ENCODE measurements around the gene MACROD1. TPM values are rescaled to one million over a fixed set of nuclear protein-coding genes. Genes with fewer than 3 reads are reported as not detected.

The MACROD1 gene
- total and polyA plus RNA-seq, 2 of the 13 experiments (the other 11 are each of a cell fraction or from before 2014, with no cell fraction given): 23.1 to 34.5 TPM

- ATAC-seq (no peak), FAIRE-seq (no peak), DNase-seq (ENCODE audit: low spot score) (no peak)
- Histone ChIP-seq H4K20me1 (ENCODE audit: insufficient read depth, low read length) (no peaks in the 10 kb centered on the region), H3K4me1 (ENCODE audit: insufficient read depth, low read length) (no peaks in the 10 kb centered on the region), H3K9ac (ENCODE audit: insufficient read depth, low read depth, low read length) (no peak overlapping the region), H3K27me3 (ENCODE audit: control insufficient read depth in 1 of 2, insufficient read depth in 2 of 2, low read length in 2 of 2) (no peaks in the 10 kb centered on the region), H3K9me3 (ENCODE audit: low read length) (no peaks in the 10 kb centered on the region), H3K27ac (ENCODE audit: extremely low read length, insufficient read depth, low read length) (no peak overlapping the region), H3K36me3 (replicated peaks in 1 of 2; ENCODE audit: control insufficient read depth in 1 of 2, insufficient read depth in 2 of 2, low read length in 2 of 2) (no peaks in the 10 kb centered on the region), H2AFZ (ENCODE audit: low read length) (no peak overlapping the region), H3K4me2 (ENCODE audit: low read depth, low read length) (no peak overlapping the region), H3K79me2 (ENCODE audit: insufficient read depth, low read length) (no peaks in the 10 kb centered on the region), H3K4me3 (replicated peaks in 1 of 3; ENCODE audit: insufficient read depth in 1 of 3, low read depth in 2 of 3, low read length in 3 of 3) (no peak overlapping the region)
- intact Hi-C loops (cut with micrococcal nuclease; ENCODE audit: unreplicated experiment): no loop called here
- BruUV-seq (replicated peaks): no TSS peak
- CTCF ChIA-PET (ENCODE audit: low intra/inter-chr PET ratio, low total read pairs): no interaction called here
- WGBS (ENCODE audit: low lambda C conversion rate): 95% methylated on average over 10 of the region's 10 CpGs
- POLR2A ChIA-PET: interaction anchor here (0.6 kb wide), 1 partner anchor 19 kb away, joined by 5 read pairs; no protein-coding TSS in a partner anchor
- in situ Hi-C loops (cut with HindIII; ENCODE audit: extremely low pct_ligation_motif_present, low pct_unique_long_range_greater_than_20kb): no loop called here
- TF ChIP-seq MEIS1 (CRISPR knock-in tag; IDR thresholded peaks at IDR 0.05; ENCODE audit: borderline replicate concordance): no peak
- no peak for TF ChIP-seq ZNF770 (CRISPR knock-in tag; IDR thresholded peaks at IDR 0.05)
- no peak for TF ChIP-seq DDIT3 (CRISPR knock-in tag; IDR thresholded peaks at IDR 0.05)
- no peak for TF ChIP-seq KMT2A (CRISPR knock-in tag; IDR thresholded peaks at IDR 0.05)
- no peak for TF ChIP-seq IKZF1 (IDR thresholded peaks at IDR 0.05)
- no peak for TF ChIP-seq CBX2 (IDR thresholded peaks at IDR 0.05; ENCODE audit: low read depth, low read length)
- no peak for TF ChIP-seq CBX2 (CRISPR knock-in tag; IDR thresholded peaks at IDR 0.05; ENCODE audit: low read depth)
- TF ChIP-seq POGK (CRISPR knock-in tag; conservative IDR thresholded peaks at IDR 0.05): no peak
- TF ChIP-seq PPARG (CRISPR knock-in tag; conservative IDR thresholded peaks at IDR 0.05): no peak
Measured at GRCh38 chr11:64065712-64066111, 100.2 kb downstream of the MACROD1 start.

All from HepG2 (cell line).